Gastrocnemius medialis (tissue), 4 donors: ENCODE data around the gene BAHCC1. TPM values are rescaled to one million over a fixed set of nuclear protein-coding genes. Genes with fewer than 3 reads are reported as not detected.

ENCODE experiments used
- ATAC-seq, 2 donors: fragments of 150-250 bp; one replicate each; pipeline ENCODE4 v1.9.1; 2016
- DNase-seq, 2 donors: peaks; one replicate each; pipeline ENCODE4 v3.0.0-alpha.2; 2019
- H3K27ac ChIP-seq, 4 donors: fragments of 200-600 bp; sonication (generic); 1 replicate in 1 of 4; 2 replicates in 3 of 4; pipeline ENCODE4 v1.5.1; 2016 to 2018; ENCODE audit warnings: mild to moderate bottlenecking in 2 of 4, moderate library complexity in 1 of 4
- H3K27me3 ChIP-seq, 3 donors: fragments of 200-600 bp; sonication (generic) in 2 of 3; 1 replicate in 1 of 3; 2 replicates in 2 of 3; pipeline versions ENCODE4 v1.5.1 to v1.6.0; 2016 to 2019; ENCODE audit warnings: mild to moderate bottlenecking in 1 of 3, moderate library complexity in 1 of 3
- H3K36me3 ChIP-seq, 2 donors: fragments of 200-600 bp; sonication (generic) in 1 of 2; one replicate each; pipeline ENCODE4 v1.5.1; 2017 to 2018
- H3K4me1 ChIP-seq, 2 donors: fragments of 200-600 bp; sonication (generic) in 1 of 2; one replicate each; pipeline ENCODE4 v1.5.1; 2016 to 2017; ENCODE audit warnings: mild to moderate bottlenecking in 2 of 2
- H3K4me3 ChIP-seq, 4 donors: fragments of 200-600 bp; sonication (generic) in 3 of 4; 1 replicate in 1 of 4; 2 replicates in 3 of 4; pipeline ENCODE4 v1.5.1; 2016 to 2019; ENCODE audit warnings: mild to moderate bottlenecking in 2 of 4
- H3K9me3 ChIP-seq, 3 donors: fragments of 200-600 bp; sonication (generic) in 2 of 3; 1 replicate in 1 of 3; 2 replicates in 2 of 3; pipeline ENCODE4 v1.5.1; 2016 to 2019
- POLR2A ChIP-seq, 2 donors: fragments of 450-650 bp; IDR thresholded peaks; one replicate each; pipeline ENCODE4 v1.6.1; 2017; ENCODE audit warnings: antibody characterized with exemption in 2 of 2, mild to moderate bottlenecking in 2 of 2, moderate library complexity in 2 of 2
- in situ Hi-C, 4 donors: fragments of 200-750 bp; cut with MboI; loops; one replicate each; pipeline versions ENCODE4 v1.15.0 to v1.8.0; 2017; ENCODE audit warnings: low sequenced_read_pairs in 4 of 4
- intact Hi-C: fragments of 100-400 bp; cut with DNase I; formaldehyde crosslinking; loops from one replicate; pipeline ENCODE4 v1.15.1; 2023; ENCODE audit warnings: low total_unique reads
- total RNA-seq, 4 donors: library from RNA; depleted of rRNA; stranded (reverse); fragments of >200 nt; gene quantifications; one replicate each; pipeline versions ENCODE4 v1.1.0 to v1.2.3, GENCODE V29; 2016
- TF ChIP-seq, protein P1 (sequence below), 5 experiments: fragments of 450-650 bp in 3 of 5; fragments of 200-600 bp in 2 of 5; sonication (generic) in 2 of 5; IDR thresholded peaks in 4 of 5; conservative IDR thresholded peaks in 1 of 5; 1 replicate in 4 of 5; 2 replicates in 1 of 5; pipeline ENCODE4 v1.5.1; 2016 to 2019; ENCODE audit warnings: antibody characterized with exemption in 5 of 5, mild to moderate bottlenecking in 3 of 5, moderate library complexity in 3 of 5

Gene BAHCC1
- total RNA-seq, 4 donors from 2014 or later = 2.5 to 8.4 (median 5.8) TPM

DNA sequence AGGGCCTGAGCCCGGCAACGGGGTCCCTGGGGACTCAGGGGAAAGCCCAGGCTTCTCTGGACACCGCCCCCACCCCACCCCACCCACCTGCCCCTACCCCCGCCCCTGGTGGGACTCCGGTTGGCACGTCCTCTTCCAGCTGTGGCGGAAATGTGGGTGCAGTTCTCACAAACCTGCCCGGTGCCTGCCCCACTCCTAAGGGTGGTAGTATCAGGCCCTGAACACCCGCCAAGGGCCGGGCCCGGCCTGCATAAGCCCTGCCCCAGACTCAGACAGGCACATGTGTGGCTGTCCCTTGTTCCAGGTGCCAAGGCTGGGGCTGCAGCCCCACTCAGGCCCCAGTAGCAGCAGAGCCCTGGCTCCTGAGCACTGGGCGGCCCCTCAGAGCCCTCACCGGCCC is 59.2 kb downstream of the BAHCC1 start:
- no peaks in the 10 kb centered on the region for H3K27me3 ChIP-seq
- H3K4me3 ChIP-seq = no peak overlapping the region
- ATAC-seq = no peak

DNA sequence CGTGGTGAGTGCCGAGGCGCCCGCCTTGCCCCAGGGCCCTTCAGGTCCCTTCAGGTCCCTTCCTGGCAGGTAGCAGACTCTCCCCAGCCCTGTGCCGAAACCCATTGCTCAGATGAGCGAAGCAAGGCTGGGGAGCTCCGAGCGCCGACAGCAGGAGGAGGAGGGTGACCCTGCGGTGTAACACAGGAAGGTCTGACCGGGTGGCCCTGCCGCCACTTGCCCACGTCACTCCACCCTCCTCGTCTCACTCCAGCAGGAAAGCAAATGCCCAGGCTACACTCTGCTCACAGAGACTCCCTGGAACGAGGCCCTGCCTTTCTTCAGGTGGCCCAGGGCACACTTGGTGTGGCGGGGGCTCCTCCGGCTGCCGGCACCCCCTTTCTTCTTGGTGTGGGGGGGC is 60.1 kb downstream of the BAHCC1 start:
- Histone ChIP-seq H3K4me3 (no peak overlapping the region), H3K4me1 (no peaks in the 10 kb centered on the region), H3K27ac (no peak overlapping the region), H3K36me3 (peaks cover 0 to 4% of the 10 kb centered on the region in 2 donors), H3K27me3 (no peaks in the 10 kb centered on the region), H3K9me3 (no peaks in the 10 kb centered on the region)
- DNase-seq = no peak
- intact Hi-C loops (no loop called here), in situ Hi-C loops (no loop called here)
- no peak for ATAC-seq
- TF ChIP-seq, protein P1, sequence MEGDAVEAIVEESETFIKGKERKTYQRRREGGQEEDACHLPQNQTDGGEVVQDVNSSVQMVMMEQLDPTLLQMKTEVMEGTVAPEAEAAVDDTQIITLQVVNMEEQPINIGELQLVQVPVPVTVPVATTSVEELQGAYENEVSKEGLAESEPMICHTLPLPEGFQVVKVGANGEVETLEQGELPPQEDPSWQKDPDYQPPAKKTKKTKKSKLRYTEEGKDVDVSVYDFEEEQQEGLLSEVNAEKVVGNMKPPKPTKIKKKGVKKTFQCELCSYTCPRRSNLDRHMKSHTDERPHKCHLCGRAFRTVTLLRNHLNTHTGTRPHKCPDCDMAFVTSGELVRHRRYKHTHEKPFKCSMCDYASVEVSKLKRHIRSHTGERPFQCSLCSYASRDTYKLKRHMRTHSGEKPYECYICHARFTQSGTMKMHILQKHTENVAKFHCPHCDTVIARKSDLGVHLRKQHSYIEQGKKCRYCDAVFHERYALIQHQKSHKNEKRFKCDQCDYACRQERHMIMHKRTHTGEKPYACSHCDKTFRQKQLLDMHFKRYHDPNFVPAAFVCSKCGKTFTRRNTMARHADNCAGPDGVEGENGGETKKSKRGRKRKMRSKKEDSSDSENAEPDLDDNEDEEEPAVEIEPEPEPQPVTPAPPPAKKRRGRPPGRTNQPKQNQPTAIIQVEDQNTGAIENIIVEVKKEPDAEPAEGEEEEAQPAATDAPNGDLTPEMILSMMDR (IDR thresholded peaks at IDR 0.05 in 4 of 5, conservative IDR thresholded peaks at IDR 0.05 in 1 of 5) = no peak
- no peak for TF ChIP-seq POLR2A (IDR thresholded peaks at IDR 0.05)

More for the DNA sequence above, 59.2 kb downstream of the BAHCC1 start:
- no peak for DNase-seq
- in situ Hi-C loops = no loop called here
- H3K4me1 ChIP-seq = no peaks in the 10 kb centered on the region
- H3K27ac ChIP-seq = no peak overlapping the region
- no peaks in the 10 kb centered on the region for H3K9me3 ChIP-seq
- peaks cover 0 to 4% of the 10 kb centered on the region in 2 donors for H3K36me3 ChIP-seq
- TF ChIP-seq, protein P1 (IDR thresholded peaks at IDR 0.05 in 4 of 5, conservative IDR thresholded peaks at IDR 0.05 in 1 of 5) = no peak
- no peak for TF ChIP-seq POLR2A (IDR thresholded peaks at IDR 0.05)
- intact Hi-C loops = no loop called here

DNA sequence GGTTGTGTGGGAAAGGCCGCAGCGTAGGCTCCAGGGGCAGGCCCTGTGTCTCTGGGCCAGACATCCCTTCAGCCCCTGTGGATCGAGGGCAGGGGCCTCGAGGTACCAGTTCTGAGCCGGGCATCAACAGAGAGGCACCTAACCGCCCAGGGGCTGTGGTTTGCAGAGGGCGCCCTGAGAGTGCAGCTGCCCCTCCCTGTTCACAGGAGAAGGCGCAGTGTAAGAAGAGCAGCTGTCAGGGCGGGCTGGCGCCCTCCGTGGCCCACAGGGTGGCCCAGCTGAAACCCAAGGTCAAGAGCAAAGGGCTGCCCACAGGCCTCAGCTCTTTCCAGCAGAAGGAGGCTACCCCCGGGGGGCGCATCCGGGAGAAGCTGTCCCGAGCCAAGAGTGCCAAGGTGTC is 60.8 kb downstream of the BAHCC1 start:
- Histone ChIP-seq H3K4me3 (no peak overlapping the region), H3K27ac (no peak overlapping the region), H3K36me3 (peaks cover 0 to 4% of the 10 kb centered on the region in 2 donors), H3K27me3 (no peaks in the 10 kb centered on the region), H3K9me3 (no peaks in the 10 kb centered on the region), H3K4me1 (no peaks in the 10 kb centered on the region)
- ATAC-seq (no peak), DNase-seq (no peak)
- intact Hi-C loops = no loop called here
- no peak for TF ChIP-seq POLR2A (IDR thresholded peaks at IDR 0.05)
- TF ChIP-seq, protein P1 (IDR thresholded peaks at IDR 0.05 in 4 of 5, conservative IDR thresholded peaks at IDR 0.05 in 1 of 5) = no peak
- in situ Hi-C loops = no loop called here

DNA sequence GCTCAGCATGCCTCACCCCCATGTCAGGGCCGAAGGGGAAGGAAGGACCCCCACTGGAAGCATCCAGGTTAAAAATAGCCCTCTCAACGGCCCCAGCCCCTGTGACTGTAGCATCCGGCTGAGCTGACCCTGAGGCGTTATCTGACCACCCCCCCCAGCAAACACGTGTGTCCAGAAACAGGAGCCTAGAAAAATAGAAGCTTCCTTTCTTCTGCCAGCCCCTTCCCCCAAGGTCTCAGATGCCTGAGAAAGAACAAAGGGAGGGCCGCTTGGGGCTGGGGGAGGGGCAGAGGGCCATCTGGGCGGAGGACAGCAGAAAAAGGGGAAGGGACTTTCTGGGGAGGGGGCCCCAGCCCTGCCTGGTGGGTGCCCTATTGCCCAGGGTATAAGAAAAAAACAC is 61.5 kb downstream of the BAHCC1 start:
- ATAC-seq (no peak), DNase-seq (no peak)
- TF ChIP-seq POLR2A (IDR thresholded peaks at IDR 0.05) = no peak
- TF ChIP-seq, protein P1 (IDR thresholded peaks at IDR 0.05 in 4 of 5, conservative IDR thresholded peaks at IDR 0.05 in 1 of 5) = no peak
- intact Hi-C loops (no loop called here), in situ Hi-C loops (no loop called here)
- no peaks in the 10 kb centered on the region for H3K9me3 ChIP-seq
- no peaks in the 10 kb centered on the region for H3K27me3 ChIP-seq
- no peaks in the 10 kb centered on the region for H3K4me1 ChIP-seq
- no peak overlapping the region for H3K4me3 ChIP-seq
- peaks cover 0 to 4% of the 10 kb centered on the region in 2 donors for H3K36me3 ChIP-seq
- no peak overlapping the region for H3K27ac ChIP-seq

DNA sequence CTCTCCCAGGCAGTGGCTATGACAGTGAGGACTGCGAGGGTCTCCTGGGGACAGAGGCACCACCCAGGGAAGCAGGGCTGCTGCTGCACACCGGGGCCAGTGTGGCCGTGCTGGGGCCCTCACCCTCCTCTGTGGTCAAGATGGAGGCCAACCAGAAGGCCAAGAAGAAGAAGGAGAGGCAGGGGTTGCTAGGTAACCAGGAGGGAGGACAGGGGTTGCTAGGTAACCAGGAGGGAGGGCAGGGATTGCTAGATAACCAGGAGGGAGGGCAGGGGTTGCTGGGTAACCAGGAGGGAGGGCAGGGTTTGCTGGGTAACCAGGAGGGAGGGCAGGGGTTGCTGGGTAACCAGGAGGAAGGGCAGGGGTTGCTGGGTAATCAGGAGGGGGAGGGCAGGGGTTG is 62.1 kb downstream of the BAHCC1 start:
- H3K36me3 ChIP-seq = peaks cover 0 to 7% of the 10 kb centered on the region in 2 donors
- in situ Hi-C loops = no loop called here

More for the DNA sequence above, 62.1 kb downstream of the BAHCC1 start:
- TF ChIP-seq, protein P1 (IDR thresholded peaks at IDR 0.05 in 4 of 5, conservative IDR thresholded peaks at IDR 0.05 in 1 of 5) = no peak
- no peak for TF ChIP-seq POLR2A (IDR thresholded peaks at IDR 0.05)
- no peak for DNase-seq
- Histone ChIP-seq H3K4me1 (no peaks in the 10 kb centered on the region), H3K27me3 (no peaks in the 10 kb centered on the region), H3K9me3 (no peaks in the 10 kb centered on the region), H3K27ac (no peak overlapping the region), H3K4me3 (no peak overlapping the region)
- intact Hi-C loops = no loop called here
- ATAC-seq = no peak
